A673 (cell line): ENCODE data around the gene ELK4.

Experiments
- CTCF ChIP-seq: fragments of 300-800, 200-600 bp; sonication (generic); conservative IDR thresholded peaks from 2 replicates; pipeline ENCODE4 v1.5.1; 2017; ENCODE audit warnings: low read depth, mild to moderate bottlenecking, antibody characterized with exemption, low read length, moderate library complexity, mixed read lengths
- EZH2 ChIP-seq: fragments of 200-600 bp; sonication (generic); IDR thresholded peaks from 2 replicates; pipeline ENCODE4 v1.6.1; 2017; ENCODE audit warnings: borderline replicate concordance, low read depth, mild to moderate bottlenecking, mixed read lengths, antibody characterized with exemption, low read length; ENCODE audit not compliant: poor library complexity, severe bottlenecking

GRCh38 chr1:205572421-205572820 lies 59.4 kb downstream of the ELK4 start:
- no peak for TF ChIP-seq CTCF
- TF ChIP-seq EZH2, result no peak
